AG08396 (cell line): Measurements from ENCODE around the gene THRSP.
"Not testable (repeated sequence)": the region's sequence is repeated elsewhere in the genome, so short reads cannot be mapped to it uniquely, and the experiment has no call there.

Experiments
- DNase-seq: peaks from one replicate; pipeline ENCODE4 v3.0.0; 2012; ENCODE audit warnings: low spot score, mixed read lengths

THRSP gene

DNA sequence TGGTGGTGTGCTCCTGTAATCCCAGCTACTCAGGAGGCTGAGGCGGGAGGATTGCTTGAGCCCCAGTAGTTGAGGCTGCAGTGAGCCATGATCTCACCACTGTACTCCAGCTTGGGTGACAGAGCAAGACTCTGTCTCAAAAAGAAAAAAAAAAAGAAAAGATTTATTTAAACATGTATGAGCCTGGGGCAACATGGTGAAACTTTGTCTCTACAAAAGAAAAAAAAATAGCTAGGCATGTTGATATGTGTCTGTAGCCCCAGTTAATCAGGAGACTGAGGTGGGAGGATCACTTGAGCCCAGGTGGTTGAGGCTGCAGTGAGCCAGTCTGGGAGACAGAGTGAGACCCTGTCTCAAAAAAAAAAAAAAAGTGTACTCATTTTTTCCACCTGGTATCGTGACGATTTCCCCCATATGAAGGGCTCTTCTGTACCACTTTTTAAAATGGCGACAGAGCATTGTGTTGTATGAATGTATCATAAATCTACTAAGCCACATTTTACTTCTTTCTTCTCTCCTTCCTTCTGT, 24.2 kb upstream of the THRSP start:
- DNase-seq: no peak

DNA sequence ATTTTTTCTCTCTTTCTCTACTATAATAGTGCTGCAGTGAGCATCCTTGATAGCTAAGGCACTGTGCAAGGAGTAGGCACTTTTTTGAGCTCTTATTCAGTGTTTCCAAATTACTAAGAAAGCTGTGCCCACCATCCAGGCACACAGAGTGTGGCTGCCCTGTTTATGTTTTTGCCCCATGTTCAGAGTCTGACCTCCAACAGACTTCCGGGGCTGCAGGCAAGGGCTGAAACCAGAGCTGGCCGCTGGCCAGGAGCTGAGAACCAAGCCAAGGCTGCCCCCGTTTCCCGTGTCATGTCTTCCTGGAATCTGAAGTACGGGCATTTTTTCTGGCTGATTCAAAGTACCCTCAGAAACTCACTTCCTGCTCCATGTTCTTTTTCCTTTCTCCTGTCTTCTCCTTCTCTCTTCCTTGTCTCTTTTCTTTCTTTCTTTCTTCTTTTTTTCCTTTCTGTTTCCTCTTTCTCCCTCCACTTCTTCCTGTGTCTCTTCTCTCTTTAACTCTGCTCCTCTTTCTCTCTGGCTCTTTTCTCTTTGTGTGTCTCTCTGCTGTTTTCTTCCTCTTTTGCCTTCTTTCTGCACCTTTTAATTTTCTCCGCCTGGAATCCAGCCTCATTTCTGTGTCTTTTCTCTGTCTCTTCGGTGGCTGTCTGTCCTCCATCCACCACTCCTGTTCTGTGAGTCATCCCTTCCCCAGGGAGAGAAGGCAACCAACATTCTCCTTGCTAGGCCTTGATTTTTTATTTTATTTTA, 23.6 kb upstream of the THRSP start:
- peak; percentile 81 for DNase-seq

DNA sequence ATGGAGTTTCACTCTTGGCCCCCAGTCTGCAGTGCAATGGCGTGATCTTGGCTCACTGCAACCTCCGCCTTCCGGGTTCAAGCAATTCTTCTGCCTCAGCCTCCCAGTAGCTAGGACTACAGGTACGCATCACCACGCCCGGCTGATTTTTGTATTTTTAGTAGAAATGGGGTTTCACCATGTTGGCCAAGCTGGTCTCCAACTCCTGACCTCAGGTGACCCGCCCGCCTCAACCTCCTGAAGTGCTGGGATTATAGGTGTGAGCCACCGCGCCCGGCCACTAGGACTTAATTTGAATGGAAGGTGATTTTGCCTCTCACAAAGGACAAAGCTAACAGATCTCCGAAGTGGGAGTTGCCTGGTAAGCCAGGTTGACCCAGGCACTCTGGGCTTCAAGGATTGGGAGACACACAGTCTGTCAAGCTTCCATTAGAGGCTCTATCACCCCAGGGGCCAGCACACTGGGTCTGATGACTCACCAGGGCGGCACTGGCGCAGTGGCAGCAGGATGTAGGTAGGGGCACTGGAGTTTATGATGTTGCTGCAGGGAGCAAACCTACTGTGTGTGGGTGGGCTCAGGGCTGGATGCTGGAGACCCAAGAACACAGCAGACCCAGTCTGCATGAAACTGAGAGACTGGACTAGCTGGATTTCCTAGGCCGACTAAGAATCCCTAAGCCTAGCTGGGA, 22.8 kb upstream of the THRSP start:
- no peak for DNase-seq

DNA sequence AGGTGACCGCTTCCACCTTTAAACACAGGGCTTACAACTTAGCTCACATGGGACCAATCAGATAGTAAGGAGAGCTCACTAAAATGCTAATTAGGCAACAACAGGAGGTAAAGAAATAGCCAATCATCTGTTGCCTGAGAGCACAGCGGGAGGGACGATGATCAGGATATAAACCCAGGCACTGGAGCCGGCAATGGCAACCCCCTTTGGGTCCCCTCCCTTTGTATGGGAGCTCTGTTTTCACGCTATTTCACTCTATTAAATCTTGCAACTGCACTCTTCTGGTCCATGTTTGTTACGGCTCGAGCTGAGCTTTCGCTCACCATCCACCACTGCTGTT, 22.3 kb upstream of the THRSP start:
- not testable (repeated sequence) for DNase-seq

DNA sequence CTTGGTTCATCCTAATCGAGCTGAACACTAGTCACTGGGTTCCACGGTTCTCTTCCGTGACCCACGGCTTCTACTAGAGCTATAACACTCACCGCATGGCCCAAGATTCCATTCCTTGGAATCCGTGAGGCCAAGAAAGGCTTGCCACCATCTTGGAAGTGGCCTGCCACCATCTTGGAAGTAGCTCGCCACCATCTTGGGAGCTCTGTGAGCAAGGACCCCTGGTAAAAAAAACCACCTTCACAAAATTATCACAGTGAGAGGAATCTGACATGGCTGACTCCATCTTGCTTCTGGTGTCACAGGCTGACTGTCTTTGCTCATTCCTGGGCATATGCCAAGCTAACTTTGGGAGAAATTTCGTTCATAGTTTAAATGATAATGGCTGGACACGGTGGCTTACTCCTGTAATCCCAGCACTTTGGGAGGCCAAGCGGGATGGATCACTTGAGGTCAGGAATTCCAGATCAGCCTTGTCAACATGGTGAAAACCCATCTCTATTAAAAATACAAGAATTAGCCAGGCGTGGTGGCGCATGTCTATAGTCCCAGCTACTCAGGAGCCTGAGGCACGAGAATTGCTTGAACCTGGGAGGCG, 21.7 kb upstream of the THRSP start:
- no peak for DNase-seq

DNA sequence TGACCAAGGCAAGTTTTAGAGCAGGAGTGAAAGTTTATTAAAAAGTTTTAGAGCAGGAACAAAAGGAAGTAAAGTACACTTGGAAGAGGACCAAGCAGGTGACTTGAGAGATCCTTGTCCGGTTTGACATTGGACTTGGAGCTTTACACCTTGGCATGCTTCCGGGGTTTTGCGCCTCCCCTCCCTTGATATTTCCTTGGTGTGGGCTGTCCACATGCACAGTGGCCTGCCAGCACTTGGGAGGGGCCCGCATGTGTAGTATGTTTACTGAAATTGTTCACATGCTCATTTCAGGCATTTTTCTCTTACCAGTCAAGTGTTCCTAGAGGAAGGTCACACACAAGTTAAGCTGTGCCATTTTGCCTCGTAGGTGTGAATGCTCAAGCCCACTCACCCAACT, 19.0 kb upstream of the THRSP start:
- DNase-seq: no peak

DNA sequence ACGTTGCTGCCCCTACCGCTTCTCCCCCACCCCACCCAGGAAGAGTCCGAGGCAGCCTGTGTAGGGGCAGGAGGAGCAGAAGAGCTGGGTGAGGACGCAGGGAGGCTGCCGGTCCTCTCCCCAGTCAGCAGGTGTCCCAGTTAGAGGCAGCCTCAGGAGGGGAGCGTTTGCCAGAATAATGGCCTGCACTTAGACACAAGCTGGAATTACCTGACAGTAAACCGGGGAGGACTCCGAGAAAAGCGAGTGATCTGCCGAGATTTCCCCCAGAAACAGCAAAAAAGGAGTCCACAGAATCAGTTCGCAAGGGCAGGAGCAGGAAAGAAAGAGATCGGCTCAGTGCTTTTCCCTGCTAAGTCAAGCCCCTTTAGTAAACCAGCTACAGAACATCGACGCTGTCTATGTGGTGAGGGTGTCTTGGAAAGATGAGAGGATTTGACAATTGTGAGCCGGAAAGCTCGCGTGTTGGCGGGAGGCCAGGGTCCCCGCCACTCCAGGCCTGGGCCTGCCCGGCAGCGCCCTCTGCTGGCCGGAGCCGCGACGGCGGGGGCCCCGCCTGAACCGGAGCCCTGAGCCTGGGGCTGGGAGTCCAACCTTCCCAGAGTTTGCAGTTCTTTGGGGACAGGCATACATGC, 17.7 kb upstream of the THRSP start:
- peak; percentile 88 for DNase-seq

DNA sequence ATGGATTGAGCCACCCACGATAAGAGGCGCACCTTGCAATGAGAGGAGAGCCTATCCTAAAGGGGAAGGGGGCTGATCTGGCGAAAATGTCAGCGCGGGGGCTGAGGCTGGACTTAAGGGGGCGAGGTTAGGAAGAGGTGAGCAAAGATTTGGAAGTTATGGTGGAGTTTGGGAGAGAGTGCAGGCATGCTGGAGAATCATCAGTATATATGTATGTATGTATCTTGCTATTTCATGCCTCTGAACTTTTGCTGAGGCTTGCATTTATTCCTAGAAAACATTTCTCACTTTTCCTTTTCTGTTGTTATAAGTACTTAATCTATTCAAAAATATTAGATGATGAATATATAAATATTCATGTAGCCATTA, 17.2 kb upstream of the THRSP start:
- no peak for DNase-seq

DNA sequence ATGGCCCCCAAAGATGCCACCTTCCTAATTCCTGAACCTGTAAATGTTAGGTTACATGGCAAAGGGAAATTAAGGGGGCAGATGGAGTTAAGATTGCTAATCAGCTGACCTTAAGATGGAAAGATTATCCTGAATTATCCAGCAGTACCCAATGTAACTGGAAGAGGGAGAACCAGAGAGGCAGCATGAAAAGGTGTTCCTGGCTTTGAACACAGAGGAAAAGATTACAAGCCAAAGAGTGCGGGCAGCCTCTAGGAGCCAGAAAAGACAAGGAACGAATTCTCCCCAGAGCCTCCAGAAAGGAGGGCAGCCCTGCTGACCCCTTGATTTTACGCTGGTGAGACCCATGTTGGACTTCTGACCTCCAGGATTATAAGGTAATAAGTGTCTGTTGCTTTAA, 15.1 kb upstream of the THRSP start:
- DNase-seq: no peak

DNA sequence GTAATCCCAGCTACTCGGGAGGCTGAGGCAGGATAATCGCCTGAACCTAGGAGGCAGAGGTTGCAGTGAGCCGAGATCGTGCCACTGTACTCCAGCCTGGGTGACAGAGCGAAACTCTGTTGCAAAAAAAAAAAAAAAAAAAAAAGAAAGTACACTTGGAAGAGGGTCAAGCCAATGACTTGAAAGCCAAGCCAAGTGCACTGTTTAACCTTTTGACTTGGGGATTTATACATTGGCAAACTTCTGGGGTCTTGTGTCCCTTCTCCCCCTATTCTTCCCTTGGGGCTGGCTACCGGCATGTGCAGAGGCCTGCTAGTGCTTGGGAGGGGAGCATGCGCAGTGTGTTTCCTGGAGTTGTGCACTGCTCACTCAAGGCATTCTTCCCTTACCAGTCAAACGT, 14.3 kb upstream of the THRSP start:
- no peak for DNase-seq

DNA sequence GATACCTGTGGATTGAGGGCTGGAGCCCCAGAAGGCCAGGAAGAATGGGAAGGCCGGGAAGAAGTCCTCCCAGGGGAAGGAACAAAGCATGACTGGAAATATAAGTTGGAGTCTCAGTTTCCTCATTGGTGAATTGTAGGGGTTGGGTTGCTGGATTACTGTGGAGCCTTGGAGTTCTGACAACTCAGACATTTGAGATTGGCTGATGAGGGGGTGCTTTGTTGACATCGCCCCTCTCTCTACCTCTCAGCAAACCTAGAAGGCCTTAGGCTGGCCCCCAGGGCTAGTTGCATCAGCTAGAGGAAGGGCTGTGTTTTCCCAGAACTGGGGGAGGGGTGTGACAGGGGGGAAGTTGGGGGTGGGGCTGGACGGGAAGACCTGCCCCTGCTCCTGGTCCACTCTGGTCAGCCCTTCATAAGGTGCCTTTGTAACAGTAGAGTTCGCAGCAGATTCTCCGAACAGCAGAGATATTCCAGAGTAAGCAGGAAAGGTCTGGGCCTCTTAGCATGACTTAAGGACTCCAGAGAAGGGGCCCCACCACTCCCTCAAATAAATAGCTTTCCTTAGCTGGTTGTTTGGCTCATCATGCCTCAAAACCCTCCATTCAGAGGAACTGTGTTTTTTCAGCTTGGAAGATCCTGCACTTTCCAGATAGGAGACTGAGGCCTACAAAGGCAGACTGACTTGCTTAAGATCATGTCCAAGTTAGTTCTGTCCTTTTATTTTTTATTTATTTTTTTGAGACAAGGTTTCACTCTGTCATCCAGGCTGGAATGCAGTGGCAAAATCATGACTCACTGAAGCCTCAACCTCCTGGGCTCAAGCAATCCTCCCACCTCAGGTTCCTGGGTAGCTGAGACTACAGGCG, 12.5 kb upstream of the THRSP start:
- DNase-seq: peak; percentile 55

DNA sequence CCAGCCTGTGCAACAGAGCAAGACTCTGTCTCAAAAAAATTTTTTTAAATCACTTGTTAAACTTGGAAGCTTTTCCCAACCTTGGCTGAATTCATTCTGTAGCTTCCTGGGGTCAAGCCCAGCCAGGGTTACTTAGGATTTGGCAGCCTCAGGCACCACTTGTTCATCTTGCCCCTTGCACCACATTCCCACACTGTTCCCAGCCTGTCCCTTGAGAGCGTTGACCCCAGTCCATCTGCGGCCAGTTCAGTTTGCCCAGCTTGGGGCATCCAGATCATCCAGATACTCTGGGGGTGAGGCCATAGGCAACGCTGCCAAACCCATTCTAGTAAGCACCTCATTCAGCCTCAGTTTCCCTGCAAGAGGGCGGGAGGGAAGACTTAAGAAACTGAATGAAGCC, 8.7 kb upstream of the THRSP start:
- no peak for DNase-seq

DNA sequence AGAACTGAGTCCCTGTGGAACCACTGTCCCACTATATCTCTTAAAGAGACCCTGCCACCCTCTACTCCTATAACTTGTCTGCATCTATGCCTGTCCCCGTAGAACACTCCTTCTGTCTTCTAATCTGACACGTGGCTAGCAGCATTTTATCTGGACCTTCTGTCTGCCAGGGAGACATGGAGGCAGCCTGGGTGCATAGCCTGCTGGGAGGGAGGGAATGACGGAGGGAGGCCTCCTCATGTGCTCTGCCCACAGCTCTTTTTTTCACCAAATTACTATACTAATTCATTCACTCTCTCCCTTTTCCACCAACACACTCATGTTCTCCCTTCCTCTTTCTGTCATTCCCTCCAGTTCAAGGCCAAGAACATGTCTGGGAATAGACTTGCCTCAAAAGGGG, 7.6 kb upstream of the THRSP start:
- no peak for DNase-seq

DNA sequence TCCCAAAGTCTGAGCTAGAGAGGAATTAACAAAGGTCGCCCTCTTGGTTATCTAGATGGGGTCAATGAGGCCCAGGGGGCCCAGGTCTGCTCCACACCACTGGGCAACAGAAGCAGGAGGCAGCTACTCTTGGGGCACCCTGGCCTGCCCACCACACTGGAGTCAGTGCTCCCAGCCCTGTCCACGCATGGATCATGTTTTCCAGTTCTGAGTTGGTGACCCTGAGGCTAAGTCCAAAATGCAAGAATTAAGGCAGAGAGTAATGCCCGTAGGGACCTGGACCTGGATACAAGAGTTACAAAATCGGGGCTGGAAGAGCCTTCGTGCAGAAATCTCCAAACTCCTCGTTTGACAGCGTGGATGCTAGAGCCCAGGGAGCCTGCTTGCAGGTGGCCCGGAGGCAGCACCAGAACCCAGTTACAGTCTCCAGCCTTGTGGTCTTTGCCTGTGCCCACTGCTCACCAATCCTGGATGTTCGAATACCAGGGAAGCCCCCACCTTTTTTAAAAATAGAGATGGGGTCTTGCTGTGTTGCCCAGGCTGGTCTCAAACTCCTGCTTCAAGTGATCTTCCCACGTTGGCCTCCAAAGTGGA, 6.1 kb upstream of the THRSP start:
- DNase-seq: no peak

DNA sequence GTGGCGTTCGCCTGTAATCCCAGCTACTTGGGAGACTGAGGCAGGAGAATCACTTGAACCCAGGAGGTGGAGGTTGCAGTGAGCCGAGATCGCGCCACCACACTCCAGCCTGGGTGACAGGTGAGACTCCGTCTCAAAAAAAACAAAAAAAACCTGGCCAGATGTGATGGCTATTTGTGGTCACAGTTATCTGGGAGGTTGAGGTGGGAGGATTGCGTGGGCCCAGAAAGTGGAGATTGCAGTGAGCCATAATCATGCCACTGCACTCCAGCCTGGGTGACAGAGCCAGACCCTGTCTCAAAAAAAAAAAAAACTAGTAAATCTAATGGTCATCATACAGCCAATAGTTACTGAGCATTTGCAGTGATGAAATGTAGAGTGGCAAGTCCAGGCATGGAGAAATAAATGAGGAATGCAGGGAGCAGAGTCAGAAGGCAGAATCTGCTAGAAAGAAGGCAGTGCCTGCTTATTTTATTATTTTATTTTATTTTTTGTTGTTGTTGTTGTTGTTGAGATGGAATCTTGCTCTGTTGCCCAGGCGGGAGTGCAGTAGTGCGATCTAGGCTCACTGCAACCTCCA, 3.8 kb upstream of the THRSP start:
- DNase-seq: not testable (repeated sequence)

DNA sequence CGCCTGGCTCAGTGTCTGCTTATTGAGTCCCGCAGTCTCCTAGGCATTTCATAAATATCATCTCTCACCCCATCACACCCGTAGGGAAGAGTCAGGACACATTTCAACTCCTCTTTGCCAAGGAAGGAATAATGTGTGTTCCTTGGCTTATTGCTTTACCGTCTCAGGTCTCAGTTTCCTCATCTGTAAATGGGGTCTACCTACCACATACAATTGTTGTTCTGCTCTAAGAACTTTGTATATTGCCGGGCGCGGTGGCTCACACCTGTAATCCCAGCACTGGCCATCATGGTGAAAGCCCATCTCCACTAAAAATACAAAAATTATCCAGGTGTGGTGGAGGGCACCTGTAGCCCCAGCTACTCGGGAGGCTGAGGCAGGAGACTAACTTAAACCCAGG, 3.1 kb upstream of the THRSP start:
- no peak for DNase-seq

DNA sequence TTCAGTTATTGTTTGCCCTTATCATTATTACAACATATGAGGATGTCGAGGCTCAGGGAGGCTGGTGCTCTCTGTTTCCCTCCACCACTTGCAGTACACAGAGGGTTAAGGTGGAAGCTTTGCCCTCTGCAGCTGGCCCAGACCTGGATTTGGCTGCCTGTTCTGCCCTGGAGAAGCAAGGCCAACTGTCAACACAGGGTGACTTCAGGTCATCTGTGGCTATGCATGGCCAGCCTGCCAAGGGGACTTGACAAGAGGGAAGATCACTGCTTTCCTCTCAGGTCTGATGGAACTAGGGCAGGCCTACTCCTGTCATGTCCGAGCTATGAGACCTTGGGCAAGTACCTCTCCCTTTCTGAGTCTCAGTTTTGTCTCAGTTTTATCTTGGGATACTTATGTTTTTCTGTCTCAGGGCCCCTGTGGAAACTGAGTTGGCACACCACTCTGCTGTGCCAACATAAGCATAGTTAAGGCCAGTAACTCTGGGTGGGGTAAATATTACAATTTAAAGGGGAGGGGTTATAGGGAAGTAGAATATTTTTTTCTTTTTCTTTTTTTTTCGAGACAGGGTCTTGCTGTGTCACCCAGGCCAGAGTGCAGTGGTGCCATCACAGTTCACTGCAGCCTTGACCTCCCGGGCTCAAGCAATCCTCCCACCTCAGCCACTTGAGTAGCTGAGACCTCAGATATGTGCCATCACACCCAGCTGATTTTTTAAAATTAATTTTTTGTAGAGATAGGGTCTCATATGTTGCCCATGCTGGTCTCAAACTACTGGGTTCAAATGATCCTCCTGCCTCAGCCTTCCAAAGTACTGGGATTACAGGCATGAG, 2.4 kb upstream of the THRSP start:
- DNase-seq: no peak

DNA sequence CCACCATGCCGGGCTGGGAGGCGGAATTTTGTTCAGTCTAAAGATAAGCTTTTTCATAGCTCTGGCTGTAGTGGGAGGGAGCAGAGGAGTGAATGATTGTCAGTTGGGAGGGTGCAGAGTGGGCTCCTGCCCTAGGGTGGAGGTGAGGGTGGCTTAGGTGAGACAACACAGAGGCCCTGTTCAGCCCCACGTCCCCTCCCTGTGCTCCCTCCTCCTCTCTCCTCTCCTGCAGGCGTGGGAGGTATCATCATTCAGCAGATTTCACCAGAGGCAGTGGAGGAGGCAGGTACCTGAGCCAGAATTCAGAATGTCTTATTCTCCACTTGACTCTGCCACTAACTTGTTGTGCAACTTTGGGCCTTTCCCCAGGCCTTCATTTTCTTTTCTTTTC, 1.7 kb upstream of the THRSP start:
- no peak for DNase-seq

DNA sequence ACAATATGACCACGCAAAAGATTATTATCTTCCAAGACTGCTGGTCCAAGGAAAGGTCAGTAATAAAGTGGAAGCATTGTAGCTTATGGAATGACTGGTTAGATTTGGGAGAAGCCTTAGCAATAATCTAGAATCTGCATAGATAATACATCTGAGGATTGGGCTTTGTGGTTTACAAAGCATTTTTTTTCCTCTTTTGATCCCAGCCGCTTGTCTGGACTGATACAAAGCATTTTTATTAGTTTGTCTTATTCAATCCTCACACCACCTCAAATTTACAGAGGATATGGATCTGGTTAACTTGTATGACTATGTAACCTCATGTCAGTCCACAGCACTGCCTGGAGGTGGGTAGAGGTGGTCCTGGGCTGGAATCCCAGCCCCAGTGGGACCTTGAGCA, 990 bp upstream of the THRSP start:
- no peak for DNase-seq

DNA sequence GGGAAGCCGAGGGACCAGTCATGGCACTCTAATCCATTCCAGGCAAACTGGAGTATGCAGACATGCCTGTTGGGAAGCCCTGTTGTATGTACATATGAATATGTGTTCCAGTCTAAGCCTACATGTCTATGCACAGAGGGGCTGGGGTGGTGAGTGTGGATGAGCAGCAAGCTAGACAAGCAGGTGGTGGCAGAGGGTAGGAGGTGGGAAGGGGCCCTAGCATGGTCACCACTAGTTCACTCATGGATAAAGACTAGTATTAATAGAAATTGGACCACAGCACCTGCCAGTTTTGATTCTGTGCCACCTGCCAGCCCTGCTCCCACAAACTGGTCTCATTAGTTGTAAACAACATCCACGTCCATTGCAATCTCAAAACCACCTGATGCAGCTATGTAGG, 1.5 kb downstream of the THRSP start:
- DNase-seq: no peak
